Hepatocyte (in vitro differentiated cells): ENCODE data around the gene ISM1. TPM values are rescaled to one million over a fixed set of nuclear protein-coding genes. Genes with fewer than 3 reads are reported as not detected.

Experiments
- DNase-seq: peaks from one replicate; pipeline ENCODE4 v3.0.0-alpha.2; 2016; ENCODE audit warnings: low spot score
- H2AFZ ChIP-seq: fragments of 200-600 bp; sonication (generic); 2 replicates; pipeline ENCODE4 v1.6.0; 2016; ENCODE audit warnings: antibody characterized with exemption, mild to moderate bottlenecking
- H3K27ac ChIP-seq: fragments of 200-600 bp; sonication (generic); 2 replicates; pipeline ENCODE4 v1.5.1; 2016; ENCODE audit warnings: mild to moderate bottlenecking
- H3K27me3 ChIP-seq: fragments of 200-600 bp; sonication (generic); 2 replicates; pipeline ENCODE4 v1.6.1; 2016
- H3K36me3 ChIP-seq: fragments of 200-600 bp; sonication (generic); replicated peaks from 2 replicates; pipeline ENCODE4 v1.5.1; 2016; ENCODE audit warnings: low read depth; ENCODE audit not compliant: insufficient read depth
- H3K4me1 ChIP-seq: fragments of 200-600 bp; sonication (generic); 2 replicates; pipeline ENCODE4 v1.5.1; 2016; ENCODE audit warnings: mild to moderate bottlenecking, moderate library complexity; ENCODE audit not compliant: insufficient read depth
- H3K4me2 ChIP-seq: fragments of 200-600 bp; sonication (generic); 2 replicates; pipeline ENCODE4 v1.6.0; 2016
- H3K4me3 ChIP-seq: fragments of 200-600 bp; sonication (generic); 2 replicates; pipeline ENCODE4 v1.5.1; 2016; ENCODE audit warnings: mild to moderate bottlenecking
- H3K79me2 ChIP-seq: fragments of 200-600 bp; sonication (generic); 2 replicates; pipeline ENCODE4 v1.6.0; 2017; ENCODE audit warnings: mild to moderate bottlenecking
- H3K9me2 ChIP-seq: fragments of 200-600 bp; sonication (generic); replicated peaks from 2 replicates; pipeline ENCODE4 v1.6.0; 2017; ENCODE audit warnings: mild to moderate bottlenecking; ENCODE audit not compliant: insufficient read depth
- H3K9me3 ChIP-seq: fragments of 200-600 bp; sonication (generic); 2 replicates; pipeline ENCODE4 v1.5.1; 2016; ENCODE audit warnings: low read depth, mild to moderate bottlenecking
- H4K20me1 ChIP-seq: fragments of 200-600 bp; sonication (generic); 2 replicates; pipeline ENCODE4 v1.6.0; 2016; ENCODE audit warnings: mild to moderate bottlenecking; ENCODE audit not compliant: insufficient read depth, poor library complexity, severe bottlenecking
- CTCF ChIP-seq: fragments of 200-600 bp; sonication (generic); IDR thresholded peaks from 2 replicates; pipeline ENCODE4 v1.5.1; 2016; ENCODE audit warnings: antibody characterized with exemption, mild to moderate bottlenecking; ENCODE audit not compliant: poor library complexity
- EZH2 ChIP-seq: fragments of 200-600 bp; sonication (generic); IDR thresholded peaks from 2 replicates; pipeline ENCODE4 v1.6.1; 2016; ENCODE audit warnings: antibody characterized with exemption, mild to moderate bottlenecking, borderline replicate concordance
- EZH2phosphoT487 ChIP-seq: fragments of 200-600 bp; sonication (generic); IDR thresholded peaks from one replicate; pipeline ENCODE4 v1.6.1; 2018; ENCODE audit warnings: antibody characterized with exemption, mild to moderate bottlenecking, low read depth, moderate library complexity; ENCODE audit not compliant: unreplicated experiment, severe bottlenecking
- WGBS: methylation state at CpG from one replicate; pipeline ENCODE4 v1.1.6; 2016; ENCODE audit warnings: low lambda C conversion rate; ENCODE audit errors: missing lambda C conversion rate; 5-methylcytosine and 5-hydroxymethylcytosine counted together
- polyA plus RNA-seq: library from polyadenylated mRNA; unstranded; fragments of >200 nt; fragmentation: Nextera tagmentation; extraction: Ambion mirVana; gene quantifications from 2 replicates; pipeline ENCODE4 v1.2.1, GENCODE V29; 2016
- total RNA-seq: library from RNA; depleted of rRNA; stranded (reverse); fragments of >200 nt; gene quantifications from 2 replicates; pipeline ENCODE4 v1.2.3, GENCODE V29; 2014

Gene ISM1
- total RNA-seq (1.4 and 1.7 TPM in 2 replicates), polyA plus RNA-seq (0.76 and 1.7 TPM in 2 replicates)

- Histone ChIP-seq H3K27me3 (peaks cover 71% of the 10 kb centered on the region), H3K9me3 (no peaks in the 10 kb centered on the region), H3K4me2 (peak within 1 kb of the TSS; percentile 100), H4K20me1 (no peaks in the 10 kb centered on the region), H3K36me3 (no peaks in the 10 kb centered on the region), H3K4me3 (peak within 1 kb of the TSS; percentile 72), H3K79me2 (no peaks in the 10 kb centered on the region), H3K27ac (no peak within 1 kb of the TSS), H3K4me1 (peaks cover 16% of the 10 kb centered on the region), H3K9me2 (no peaks in the 10 kb centered on the region), H2AFZ (peak within 1 kb of the TSS; percentile 72)
- TF ChIP-seq EZH2 (no peak), EZH2phosphoT487 (no peak), CTCF (no peak)
- WGBS, result 2% methylated on average over 24 of the region's 39 CpGs
- DNase-seq, result peak; percentile 37
These were observed at the start of gene ISM1 for GRCh38 chr20:13220904-13221297. Gene ISM1 (plus strand): TSS chr20:13221274. CDS start chr20:13221777, 503 bp downstream.

- Histone ChIP-seq H3K9me3 (no peaks in the 10 kb centered on the region), H3K36me3 (no peaks in the 10 kb centered on the region), H3K4me3 (no peak overlapping the region), H3K9me2 (no peaks in the 10 kb centered on the region), H3K4me1 (no peaks in the 10 kb centered on the region), H3K4me2 (no peak overlapping the region), H3K27me3 (no peaks in the 10 kb centered on the region), H3K79me2 (no peaks in the 10 kb centered on the region), H3K27ac (no peak overlapping the region), H2AFZ (no peak overlapping the region), H4K20me1 (no peaks in the 10 kb centered on the region)
- TF ChIP-seq CTCF (no peak), EZH2 (no peak), EZH2phosphoT487 (no peak)
- WGBS, result 88% methylated on average over 2 of the region's 2 CpGs
- DNase-seq, result no peak
These were observed 47.9 kb upstream of the ISM1 start for GRCh38 chr20:13173201-13173600.

GRCh38 chr20:13174402-13174801 lies 46.7 kb upstream of the ISM1 start:
- no peak overlapping the region for H2AFZ ChIP-seq
- H3K9me3 ChIP-seq, result no peaks in the 10 kb centered on the region
- no peaks in the 10 kb centered on the region for H3K4me1 ChIP-seq
- no peak overlapping the region for H3K27ac ChIP-seq
- H3K4me2 ChIP-seq, result no peak overlapping the region
- H4K20me1 ChIP-seq, result no peaks in the 10 kb centered on the region
- no peak for TF ChIP-seq EZH2
- no peak for TF ChIP-seq EZH2phosphoT487
- TF ChIP-seq CTCF, result no peak
- DNase-seq, result no peak
- 99% methylated on average over 9 of the region's 9 CpGs for WGBS
- H3K79me2 ChIP-seq, result no peaks in the 10 kb centered on the region
- no peaks in the 10 kb centered on the region for H3K36me3 ChIP-seq
- no peak overlapping the region for H3K4me3 ChIP-seq
- no peaks in the 10 kb centered on the region for H3K27me3 ChIP-seq
- no peaks in the 10 kb centered on the region for H3K9me2 ChIP-seq
